Calu3 (cell line): ENCODE measurements around the gene DUSP22. TPM values are rescaled to one million over a fixed set of nuclear protein-coding genes. Genes with fewer than 3 reads are reported as not detected.

Experiments used
- BruUV-seq: library from RNA; stranded (reverse); fragments of 400-500 nt; replicated peaks from 2 replicates; lab custom pipeline; 2021; lab: Mats Ljungman, UMichigan
- CTCF ChIA-PET: fragments of 300-600 bp; sonication (Branson Sonifier 250); formaldehyde crosslinking; loops from one replicate; lab custom pipeline; 2022; ENCODE audit warnings: antibody characterized with exemption; lab: Charles Lee
- DNase-seq: peaks from one replicate; pipeline ENCODE4 v3.0.0; 2022
- H3K27ac Mint-ChIP-seq: one replicate; pipeline ENCODE4 v1.8.0; 2022; ENCODE audit warnings: mixed read lengths; ENCODE audit not compliant: unreplicated experiment
- H3K27me3 Mint-ChIP-seq: one replicate; pipeline ENCODE4 v1.8.0; 2022; ENCODE audit warnings: mixed read lengths; ENCODE audit not compliant: unreplicated experiment
- H3K36me3 Mint-ChIP-seq: one replicate; pipeline ENCODE4 v1.8.0; 2022; ENCODE audit warnings: mild to moderate bottlenecking, moderate library complexity, mixed read lengths; ENCODE audit not compliant: insufficient read depth, unreplicated experiment
- H3K4me1 Mint-ChIP-seq: one replicate; pipeline ENCODE4 v1.8.0; 2022; ENCODE audit warnings: mild to moderate bottlenecking, low read depth, mixed read lengths; ENCODE audit not compliant: unreplicated experiment
- H3K4me3 Mint-ChIP-seq: one replicate; pipeline ENCODE4 v1.8.0; 2022; ENCODE audit warnings: mild to moderate bottlenecking, low read depth, moderate library complexity, mixed read lengths; ENCODE audit not compliant: unreplicated experiment
- H3K9me3 Mint-ChIP-seq: one replicate; pipeline ENCODE4 v1.8.0; 2022; ENCODE audit warnings: low read depth, mixed read lengths; ENCODE audit not compliant: unreplicated experiment
- CTCF ChIP-seq: fragments of 200-600 bp; IDR thresholded peaks from one replicate; pipeline ENCODE4 v1.8.0; 2022; ENCODE audit warnings: antibody characterized with exemption; ENCODE audit not compliant: unreplicated experiment
- intact Hi-C: fragments of 100-400 bp; cut with micrococcal nuclease; formaldehyde crosslinking; loops from one replicate; pipeline ENCODE4 v1.10.0; 2022; ENCODE audit not compliant: unreplicated experiment
- total RNA-seq: library from RNA; stranded (reverse); gene quantifications from 2 replicates; pipeline ENCODE4 v1.2.3, GENCODE V29; 2022

The DUSP22 gene
- total RNA-seq, 1 experiment from 2014 or later, result 14.7 TPM

GRCh38 chr6:335572-335971 is 43.3 kb downstream of the DUSP22 start:
- Mint-ChIP-seq H3K9me3 (no peaks in the 10 kb centered on the region), H3K27ac (no peak overlapping the region), H3K27me3 (no peaks in the 10 kb centered on the region), H3K36me3 (no peaks in the 10 kb centered on the region), H3K4me3 (no peak overlapping the region), H3K4me1 (no peaks in the 10 kb centered on the region)
- no TSS peak for BruUV-seq
- CTCF ChIA-PET, result no interaction called here
- intact Hi-C loops, result no loop called here
- no peak for TF ChIP-seq CTCF
- DNase-seq, result no peak

- no peak overlapping the region for H3K4me3 Mint-ChIP-seq
- H3K27ac Mint-ChIP-seq, result no peak overlapping the region
- no peaks in the 10 kb centered on the region for H3K36me3 Mint-ChIP-seq
- no peaks in the 10 kb centered on the region for H3K27me3 Mint-ChIP-seq
- TF ChIP-seq CTCF, result no peak
- H3K9me3 Mint-ChIP-seq, result no peaks in the 10 kb centered on the region
- CTCF ChIA-PET, result no interaction called here
- no TSS peak for BruUV-seq
- no peak for DNase-seq
- no peaks in the 10 kb centered on the region for H3K4me1 Mint-ChIP-seq
- intact Hi-C loops, result no loop called here
These were observed 44.1 kb downstream of the DUSP22 start for GRCh38 chr6:336159-337114.

- no peak for DNase-seq
- H3K4me1 Mint-ChIP-seq, result no peaks in the 10 kb centered on the region
- CTCF ChIA-PET, result no interaction called here
- H3K36me3 Mint-ChIP-seq, result no peaks in the 10 kb centered on the region
- no peak overlapping the region for H3K4me3 Mint-ChIP-seq
- no peaks in the 10 kb centered on the region for H3K27me3 Mint-ChIP-seq
- TF ChIP-seq CTCF, result no peak
- H3K27ac Mint-ChIP-seq, result no peak overlapping the region
- H3K9me3 Mint-ChIP-seq, result no peaks in the 10 kb centered on the region
- intact Hi-C loops, result no loop called here
- no TSS peak for BruUV-seq
These were observed 45.6 kb downstream of the DUSP22 start for GRCh38 chr6:337805-338368.

GRCh38 chr6:338815-339262 is 46.6 kb downstream of the DUSP22 start:
- H3K9me3 Mint-ChIP-seq, result no peaks in the 10 kb centered on the region
- DNase-seq, result no peak

More at GRCh38 chr6:338815-339262, 46.6 kb downstream of the DUSP22 start:
- no peaks in the 10 kb centered on the region for H3K4me1 Mint-ChIP-seq
- no peaks in the 10 kb centered on the region for H3K27me3 Mint-ChIP-seq
- CTCF ChIA-PET, result no interaction called here
- no peak overlapping the region for H3K4me3 Mint-ChIP-seq
- no peak for TF ChIP-seq CTCF
- H3K27ac Mint-ChIP-seq, result no peak overlapping the region
- BruUV-seq, result no TSS peak
- intact Hi-C loops, result no loop called here
- no peaks in the 10 kb centered on the region for H3K36me3 Mint-ChIP-seq
